GM21786 (cell line): Measurements from ENCODE around the gene CACNA1S.

Source experiments
- ATAC-seq: cut with Tn5 transposase; IDR thresholded peaks from one replicate; pipeline ENCODE4 v1.9.1; 2021; ENCODE audit not compliant: unreplicated experiment

CACNA1S gene

DNA sequence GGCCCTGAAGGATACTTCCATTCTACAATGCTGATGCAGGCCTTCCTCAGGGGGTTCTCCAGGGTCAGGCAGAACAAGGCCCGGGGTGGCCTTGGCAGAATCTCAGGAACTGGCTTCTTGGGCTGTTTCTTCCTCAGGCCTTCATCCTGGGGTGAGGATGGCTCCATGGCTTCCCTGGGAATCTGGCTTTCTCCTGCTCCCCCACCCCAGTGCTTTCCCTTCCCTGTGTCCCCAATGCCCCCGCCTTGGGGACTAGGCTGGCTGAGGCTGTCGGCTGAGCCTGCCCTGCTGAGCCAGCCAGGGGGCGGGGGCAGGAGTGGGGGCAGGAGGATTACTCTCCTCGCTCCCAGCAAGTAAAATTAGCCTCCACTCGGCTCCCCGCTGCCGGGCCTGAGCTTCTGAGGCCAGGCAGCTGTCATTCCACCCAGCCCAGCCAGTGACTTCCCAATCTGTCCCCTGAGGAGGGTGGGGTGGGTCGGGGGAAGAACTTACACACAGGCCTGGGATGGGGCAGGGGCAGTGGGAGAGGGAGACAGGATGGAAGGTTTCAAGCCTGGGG lies at the start of gene CACNA1S:
TSS of gene CACNA1S (minus strand) at position 254 of the 559 bp plus-strand sequence. CDS start at position 167, 87 bp downstream.
- no peak for ATAC-seq

DNA sequence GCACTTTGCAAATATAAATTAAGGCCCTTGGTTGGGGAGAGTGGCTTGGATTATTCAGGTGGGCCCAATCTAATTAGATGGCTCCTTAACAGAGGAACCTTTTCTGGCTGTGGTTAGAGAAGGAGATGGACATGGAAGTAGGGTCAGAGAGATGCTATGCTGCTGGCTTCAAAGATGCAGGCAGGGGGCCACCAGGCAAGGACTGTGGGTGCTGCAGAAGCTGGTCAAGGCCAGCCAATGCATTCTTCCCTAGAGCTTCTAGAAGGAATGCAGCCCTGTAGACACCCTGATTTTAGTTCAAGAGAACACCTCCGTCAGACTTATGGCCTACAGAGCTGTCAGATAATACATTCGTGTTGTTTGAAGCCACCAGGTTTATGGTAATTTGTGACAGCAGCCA lies 45.7 kb upstream of the CACNA1S start:
- no peak for ATAC-seq

DNA sequence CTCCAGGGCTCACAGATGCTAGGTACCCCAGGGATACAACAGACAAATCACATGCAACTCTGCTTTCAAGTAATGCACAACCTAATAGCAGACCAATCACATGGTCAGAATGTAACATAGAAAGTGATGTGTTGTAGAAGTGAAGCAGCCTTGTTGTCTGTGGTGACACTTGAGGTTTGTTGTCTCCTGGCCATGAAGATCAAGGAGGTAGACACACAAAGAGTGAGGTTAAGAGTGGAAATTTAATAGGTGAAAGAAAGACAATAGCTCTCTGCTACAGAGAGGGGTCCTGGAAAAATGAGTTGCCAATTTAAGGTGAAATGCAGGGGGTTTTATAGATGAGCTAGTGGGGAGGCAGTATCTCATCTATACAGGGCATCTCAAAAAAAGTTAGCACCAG lies 44.6 kb upstream of the CACNA1S start:
- ATAC-seq, result no peak

DNA sequence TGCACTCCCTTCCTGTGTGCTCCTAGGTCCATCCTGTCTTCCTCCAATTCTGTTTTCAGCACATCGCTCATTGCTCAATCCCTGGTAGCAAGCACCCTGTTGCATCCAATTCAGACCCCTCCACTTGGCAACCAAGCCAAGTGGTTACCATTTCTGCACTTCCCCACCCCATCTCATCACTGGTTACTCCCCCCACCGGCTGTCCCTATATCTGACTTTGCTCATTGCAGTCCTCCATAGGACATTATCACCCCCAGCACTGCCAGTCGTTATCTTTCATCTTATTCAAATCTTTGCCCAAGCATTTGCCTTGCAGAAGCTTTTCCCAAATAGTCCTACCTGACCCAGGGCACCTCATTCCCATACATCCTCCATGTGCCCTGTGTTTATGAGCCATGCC lies 44.1 kb upstream of the CACNA1S start:
- ATAC-seq, result no peak

DNA sequence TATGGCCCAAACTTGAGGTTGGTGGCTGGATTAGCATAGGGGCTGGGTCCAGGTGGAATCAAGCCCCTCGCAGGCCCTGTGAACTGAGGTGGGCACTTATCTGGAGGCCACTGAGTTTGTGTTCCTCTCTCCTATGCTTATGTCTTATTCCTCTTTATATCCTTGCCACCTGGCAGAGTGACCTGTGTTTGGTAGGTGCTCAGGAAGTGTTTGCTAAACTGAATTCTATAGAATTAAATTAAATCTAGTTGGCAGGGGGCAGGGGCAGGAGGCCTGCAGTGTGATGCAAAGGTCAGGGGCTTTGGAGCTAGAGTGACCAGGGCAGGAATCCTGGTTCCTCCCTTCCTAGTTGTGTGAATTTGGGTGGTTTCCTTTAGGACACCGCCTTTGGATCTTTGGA lies 43.1 kb upstream of the CACNA1S start:
- ATAC-seq, result no peak

DNA sequence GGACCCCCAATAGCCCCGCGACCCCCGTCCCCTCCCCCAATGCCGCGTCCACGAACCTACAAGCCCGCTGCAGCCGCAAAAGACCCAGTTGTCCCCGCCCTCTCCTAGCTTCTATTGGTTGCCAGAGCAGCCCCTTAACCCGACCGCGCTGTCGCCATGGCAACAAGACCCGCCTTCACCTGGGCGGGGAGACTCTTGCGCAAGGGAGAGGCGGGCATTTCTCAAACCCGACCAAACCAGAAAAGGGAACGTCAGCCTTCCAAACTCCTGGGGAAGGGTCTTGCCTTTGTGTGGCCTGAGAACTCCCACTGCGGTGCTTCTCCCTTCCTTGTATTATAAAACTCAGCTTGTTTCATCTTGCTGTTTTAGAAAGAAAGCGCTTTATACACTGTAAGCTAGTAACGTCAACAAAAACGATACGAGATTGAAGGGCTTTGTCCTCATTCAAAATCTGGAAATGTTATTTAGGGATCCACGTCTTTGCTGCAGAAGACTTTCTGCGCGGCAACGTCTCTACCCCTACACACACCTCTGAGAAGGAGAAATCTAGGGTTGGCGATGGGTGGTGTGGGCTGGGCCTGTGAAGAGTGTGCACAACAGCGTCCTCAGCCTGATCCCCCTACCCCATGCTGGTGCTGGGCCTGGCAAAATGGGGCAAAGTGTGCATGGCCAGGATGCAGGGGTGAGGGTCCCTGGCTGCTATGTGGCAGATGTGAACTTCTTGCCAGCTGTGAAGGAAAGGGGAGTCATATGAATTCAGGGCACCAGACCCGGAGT lies 42.4 kb upstream of the CACNA1S start, which contains the start of gene TMEM9:
TSS of gene TMEM9 (minus strand) at position 86 of the 777 bp plus-strand sequence. CDS start 551 bp downstream, outside the sequence.
- ATAC-seq, result peak; percentile 98

DNA sequence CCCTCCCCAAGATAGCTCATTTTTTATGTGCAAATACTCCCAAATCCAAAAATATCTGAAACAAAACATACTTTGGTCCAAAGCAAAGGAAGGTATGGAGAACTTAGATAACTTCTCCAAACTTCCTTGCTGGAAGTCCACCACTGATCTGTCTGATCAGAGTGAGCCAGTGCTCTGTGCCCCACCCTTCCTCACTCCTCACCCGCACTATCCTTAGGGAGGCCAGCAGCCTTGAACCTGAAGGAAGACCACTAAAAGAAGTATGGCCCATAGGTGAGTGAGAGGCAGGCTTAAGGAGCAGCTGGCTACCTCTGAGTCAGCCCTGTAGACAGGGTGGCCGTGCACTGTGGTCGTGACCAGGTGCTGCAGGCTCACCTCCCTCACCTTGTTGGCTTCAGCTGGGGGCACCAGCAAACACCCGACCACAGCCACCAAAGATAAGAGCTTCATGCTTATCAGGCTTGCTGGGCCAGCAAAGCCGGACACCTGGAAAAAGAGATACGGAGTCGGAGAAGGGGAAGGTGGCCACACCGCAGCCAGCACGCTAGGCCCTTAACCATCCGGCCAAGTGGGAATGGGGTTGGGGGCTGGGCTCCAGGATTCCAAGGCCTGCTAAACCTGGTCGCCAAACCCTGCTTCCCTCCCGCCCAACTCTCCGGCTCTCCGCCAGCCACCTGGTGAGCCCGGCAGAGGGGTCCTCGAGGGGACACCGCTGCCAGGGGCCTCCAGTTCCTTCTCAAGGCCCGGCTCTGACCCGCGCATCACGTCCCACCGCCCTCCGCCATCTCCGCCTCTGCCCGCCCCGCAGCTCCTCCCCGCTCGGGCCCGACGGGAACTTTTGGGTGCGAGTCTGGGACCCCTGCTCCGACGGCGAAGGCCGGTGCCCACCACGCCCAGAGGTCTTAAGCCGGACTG lies 41.5 kb upstream of the CACNA1S start:
- ATAC-seq, result peak; percentile 64

DNA sequence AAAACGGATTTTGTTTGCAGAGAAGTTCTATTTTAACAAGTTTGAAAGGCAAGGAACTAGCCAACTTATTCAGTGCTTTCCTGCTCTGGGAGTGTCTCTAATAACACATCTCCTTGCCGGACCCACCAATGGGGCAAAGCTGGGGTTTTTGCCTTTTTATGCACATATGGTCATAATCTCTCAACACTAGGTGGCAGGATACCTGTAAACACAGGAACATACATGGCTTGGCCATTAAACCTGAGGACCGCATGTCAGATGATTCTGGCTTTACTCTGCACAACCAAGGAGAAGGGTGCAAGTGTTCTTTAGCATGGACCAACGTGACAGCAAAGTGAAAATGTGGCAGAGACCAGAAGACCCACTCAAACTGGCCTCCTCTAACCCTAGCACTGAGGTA lies 37.2 kb upstream of the CACNA1S start:
- no peak for ATAC-seq

DNA sequence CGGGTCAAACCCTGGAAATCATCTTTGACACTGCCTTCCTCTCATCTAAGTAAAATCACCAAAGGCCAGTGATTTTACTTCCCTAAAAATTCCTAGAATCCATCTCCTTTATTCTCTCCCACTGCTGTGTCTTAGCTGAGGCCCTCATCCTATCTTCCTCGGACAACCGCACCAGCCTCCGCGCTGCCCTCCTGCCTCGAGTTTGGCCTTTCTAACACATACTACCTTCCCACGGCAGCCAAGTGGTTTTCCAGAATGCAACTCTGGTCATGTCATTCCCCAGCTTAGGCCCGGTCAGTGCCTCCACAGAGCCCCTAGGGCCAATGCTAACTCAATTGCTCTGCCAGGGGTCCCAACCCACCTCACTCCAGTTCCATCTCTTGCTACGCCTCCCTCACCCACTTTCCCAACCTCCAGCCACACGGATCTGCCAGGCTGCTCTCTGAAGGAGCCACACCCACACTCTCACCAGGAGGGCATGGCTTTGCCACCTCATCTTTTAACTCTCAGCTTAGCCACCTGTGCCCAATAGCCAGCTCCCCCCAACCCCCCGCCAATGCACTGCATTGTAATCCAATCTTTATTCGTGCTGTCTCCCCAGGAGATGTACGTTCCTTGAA lies 35.3 kb upstream of the CACNA1S start:
- no peak for ATAC-seq

DNA sequence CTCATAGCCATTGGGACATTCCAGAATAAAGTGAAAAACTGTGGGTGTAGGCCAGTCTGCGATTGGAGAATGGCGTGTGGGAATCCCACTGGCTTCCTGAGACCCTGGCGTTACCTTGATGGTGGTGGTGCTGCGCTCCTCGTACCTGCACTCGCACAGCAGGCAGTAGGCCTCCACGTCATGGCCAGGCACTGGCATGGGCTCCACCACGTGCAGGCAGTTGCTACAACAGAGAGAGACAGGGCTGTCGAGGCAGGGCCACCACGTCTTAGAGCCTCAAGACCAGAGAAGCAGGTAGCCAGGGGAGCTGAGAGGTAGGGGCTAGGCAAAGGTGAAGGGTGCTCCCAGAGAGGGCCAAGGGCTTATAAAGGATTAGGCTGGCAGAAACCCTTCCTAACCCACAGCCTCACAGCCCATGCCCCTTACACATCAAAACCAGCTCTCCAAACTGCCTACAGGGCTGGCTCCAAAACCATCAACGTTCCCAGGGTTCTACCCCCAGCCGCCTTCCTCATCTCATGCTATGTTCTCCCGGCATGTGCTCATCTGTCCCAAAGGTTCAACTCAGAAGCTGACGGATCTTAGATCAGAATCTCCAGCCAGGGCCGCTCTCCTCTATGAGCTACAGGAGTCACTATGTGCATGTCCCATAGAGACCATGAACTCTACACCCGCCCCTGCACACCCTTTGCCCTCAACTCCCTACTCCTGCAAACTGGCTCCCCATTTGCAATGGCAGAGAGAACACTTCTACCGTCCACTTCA lies 34.6 kb upstream of the CACNA1S start:
- ATAC-seq, result no peak

DNA sequence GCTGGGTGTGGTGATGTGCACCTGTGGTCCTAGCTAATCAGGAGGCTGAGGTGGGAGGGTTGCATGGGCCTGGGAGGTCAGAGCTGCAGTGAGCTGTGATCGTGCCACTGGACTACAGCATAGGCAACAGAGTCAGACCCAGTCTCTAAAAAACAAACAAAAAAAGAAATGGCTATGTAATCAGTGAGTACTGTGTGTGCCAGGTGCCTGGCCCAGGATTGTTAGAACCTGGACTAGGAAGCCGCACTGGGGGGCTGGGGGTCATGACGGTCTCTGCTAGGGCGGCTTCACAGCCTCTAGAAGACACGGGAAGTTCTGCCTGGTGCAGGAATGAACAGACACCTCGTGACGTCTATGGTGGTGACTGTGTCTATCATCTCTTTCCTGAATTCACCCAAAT lies 33.6 kb upstream of the CACNA1S start:
- no peak for ATAC-seq

DNA sequence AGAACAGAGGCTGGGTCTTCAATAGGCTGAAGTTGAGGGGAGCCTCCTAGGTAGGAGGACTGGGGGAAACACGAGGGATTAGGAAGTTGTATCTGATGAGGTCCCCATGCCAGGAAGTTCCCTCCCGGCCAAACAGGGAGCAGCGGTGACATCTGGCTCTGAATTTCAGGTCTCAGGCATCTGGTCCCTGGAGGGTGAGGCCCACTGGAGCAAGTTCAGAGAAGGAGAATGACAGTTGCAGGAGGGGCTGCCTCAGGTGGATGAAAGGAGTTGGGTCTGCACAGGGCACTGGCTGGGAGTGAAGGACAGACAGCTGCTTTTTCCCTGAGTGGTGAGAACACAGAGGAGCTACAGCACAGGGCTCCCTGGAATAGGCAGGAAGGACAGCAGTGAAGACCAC lies 32.9 kb upstream of the CACNA1S start:
- ATAC-seq, result no peak

DNA sequence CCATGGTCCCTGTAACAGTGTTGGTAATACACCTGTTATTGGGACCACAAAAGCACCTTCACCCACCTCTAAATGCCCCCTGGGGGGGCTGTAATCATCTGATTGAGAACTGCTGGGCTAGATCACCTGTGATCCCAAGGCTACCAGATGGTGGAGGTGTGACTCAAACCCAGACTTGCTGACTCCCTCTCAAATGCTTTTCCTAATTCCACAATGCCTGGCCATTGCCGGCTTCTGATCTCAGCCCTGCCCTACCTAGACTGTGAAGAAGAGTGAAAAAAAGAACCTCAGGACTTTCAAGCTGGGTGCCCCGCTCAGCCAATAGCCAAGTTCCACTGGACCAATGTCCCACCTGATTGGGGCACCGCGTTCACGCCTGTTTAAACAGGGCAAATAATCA lies 32.5 kb upstream of the CACNA1S start:
- ATAC-seq, result no peak

DNA sequence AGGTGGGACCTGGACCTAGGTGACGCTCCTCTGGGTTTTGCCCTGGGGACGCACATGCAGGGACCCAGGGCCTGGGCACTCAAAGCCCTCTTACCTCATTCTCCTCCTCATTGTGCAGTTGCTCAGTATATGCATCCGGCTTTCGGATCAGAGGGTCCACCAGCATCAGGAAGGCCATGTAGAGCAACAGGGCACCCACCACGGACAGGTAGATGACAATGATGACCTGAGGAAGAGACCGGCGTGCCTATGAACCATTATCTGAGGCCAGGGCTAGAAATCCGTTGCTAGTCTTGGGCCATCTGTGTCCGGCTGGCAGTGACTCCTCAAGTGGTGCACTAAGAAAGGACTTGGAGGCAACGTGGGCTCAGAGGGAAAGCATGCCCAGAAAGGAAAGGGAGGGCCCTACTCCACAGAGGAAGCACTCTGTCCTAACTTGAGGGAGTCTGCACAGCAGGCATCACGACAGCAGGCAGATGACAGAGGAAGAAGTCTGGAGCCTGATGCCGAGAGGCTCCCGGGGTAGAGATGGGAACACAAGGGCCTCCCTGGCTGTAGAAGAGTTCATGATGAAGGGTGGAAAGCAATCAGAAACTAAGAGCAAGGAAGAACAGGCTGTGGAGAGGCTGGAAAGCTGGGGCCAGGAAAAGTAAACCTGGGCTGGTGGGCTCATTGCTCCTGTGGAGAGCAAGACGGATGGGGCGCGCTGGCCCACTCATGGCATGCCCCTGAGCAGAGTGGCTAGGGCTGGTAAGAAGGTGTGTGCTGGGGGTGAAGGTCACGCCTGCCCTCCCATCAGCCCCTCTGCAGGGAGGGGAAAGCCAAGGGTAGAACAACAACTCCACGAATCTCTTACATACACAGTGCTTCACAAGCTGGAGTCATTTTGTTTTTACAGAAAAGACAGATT lies 31.8 kb upstream of the CACNA1S start:
- ATAC-seq, result no peak

DNA sequence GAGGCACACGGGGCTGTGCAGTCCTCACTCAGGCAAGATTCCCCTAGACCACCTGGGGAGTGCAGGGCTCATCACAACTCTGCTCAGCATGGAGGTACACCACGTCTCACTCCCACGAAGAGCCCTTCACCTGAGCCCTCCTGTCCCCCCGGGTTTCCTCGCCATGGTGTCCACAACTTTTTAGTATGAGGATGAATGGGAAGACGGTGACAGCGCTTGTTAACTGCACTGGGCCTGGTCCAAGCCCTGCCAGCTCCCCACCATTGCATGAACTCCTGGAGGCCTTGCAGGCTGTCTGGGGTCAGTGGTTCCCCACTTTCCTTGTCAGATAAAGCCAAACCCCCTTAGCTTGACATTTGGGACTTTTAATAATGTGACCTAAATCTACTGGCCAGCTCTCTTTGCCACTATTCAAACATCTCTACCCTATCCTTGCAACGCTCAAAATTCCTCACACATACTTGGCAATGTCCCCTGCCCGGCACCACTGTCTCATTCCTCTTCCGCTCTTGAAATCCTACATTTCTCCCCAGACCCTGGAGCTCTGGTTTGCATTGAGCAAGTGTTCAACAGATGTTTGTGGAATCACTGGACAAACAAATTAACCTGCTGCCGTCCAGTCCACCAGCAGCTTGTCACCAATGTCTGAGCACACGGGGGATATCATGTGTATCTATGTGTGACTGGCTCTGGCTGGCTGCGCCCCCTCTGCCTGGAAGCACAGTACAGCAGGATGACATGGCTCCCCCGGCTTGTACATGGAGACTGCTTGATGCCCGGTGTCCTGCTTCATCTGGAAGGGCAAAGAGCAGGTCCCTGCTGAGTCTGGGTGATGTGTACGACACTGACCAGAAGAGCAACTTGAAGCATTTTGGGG lies 30.9 kb upstream of the CACNA1S start:
- no peak for ATAC-seq

DNA sequence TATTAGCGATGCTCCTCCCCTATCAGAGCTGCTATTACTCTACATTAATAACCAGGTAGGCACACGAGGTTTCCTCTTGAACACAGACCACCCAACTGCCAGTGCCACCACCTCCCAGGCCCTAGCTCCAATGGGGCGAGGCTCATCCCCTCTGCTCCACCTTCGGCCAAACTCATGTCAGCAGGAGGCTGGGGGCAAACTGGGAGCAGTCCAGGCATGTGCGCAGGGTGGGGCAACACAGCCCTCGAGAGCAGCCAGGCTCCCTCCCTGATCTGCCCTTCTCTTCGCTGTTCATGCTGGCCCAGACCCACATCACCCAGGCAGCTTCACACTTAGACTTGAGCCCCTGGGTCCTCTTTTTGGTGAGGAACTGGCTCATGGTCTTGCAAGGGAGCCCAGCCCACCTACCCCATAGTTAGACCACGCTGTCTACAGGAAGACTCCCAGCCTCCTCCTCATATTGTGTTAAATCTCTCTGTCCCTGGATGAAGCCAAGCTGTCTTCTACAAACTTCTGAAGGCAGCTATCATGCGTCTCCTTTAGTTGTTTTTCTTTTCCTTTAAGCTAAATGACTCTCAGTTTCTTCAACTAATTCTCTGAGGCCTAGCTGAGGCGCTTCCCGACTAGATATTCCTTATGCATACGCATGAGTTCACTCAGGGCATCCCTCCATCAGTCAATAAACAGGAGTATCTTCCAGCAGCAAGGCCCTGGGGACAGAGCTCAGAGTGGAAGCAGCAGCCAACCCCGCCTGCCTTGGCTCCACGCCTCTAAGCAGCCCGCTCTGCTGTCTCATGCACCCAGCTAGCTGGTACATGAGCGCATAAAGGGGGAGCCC lies 30.0 kb upstream of the CACNA1S start:
- ATAC-seq, result no peak

DNA sequence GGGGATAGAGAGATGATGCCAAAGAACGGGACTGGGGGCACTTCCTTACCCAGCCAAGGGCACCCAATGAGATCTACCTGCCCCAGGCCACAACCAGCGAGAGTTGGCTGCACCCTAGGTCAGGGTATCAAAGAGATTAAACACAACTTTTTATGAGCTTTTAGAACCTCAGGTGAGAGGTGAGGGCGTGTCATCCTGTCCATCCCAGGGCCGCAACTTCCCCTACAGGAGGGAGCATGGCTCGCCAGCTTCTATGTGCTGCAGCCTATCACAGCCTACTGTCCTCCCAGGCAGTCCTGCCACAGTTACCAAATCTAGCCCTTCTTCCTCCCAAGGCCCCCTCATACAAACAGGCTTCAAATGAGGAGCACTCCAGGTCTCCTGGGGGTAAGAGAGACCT lies 29.2 kb upstream of the CACNA1S start:
- no peak for ATAC-seq

DNA sequence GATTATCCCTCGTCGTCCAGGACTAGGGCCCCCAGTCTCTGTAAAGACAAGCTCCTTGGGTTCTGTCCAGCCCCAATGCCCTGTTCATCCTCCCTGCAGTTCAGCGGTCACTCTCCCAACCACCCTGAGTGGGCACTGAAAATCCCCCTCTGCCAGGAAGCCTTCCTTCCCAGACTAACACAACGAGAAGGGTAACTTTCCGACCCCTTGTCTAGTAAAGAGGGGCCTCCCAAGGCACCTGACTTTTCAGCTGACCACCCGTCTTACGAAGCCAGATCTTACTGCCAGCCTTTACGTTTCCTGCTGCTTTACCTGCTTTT lies 28.7 kb upstream of the CACNA1S start:
- no peak for ATAC-seq
